Heart right ventricle (tissue), 16 donors: ENCODE data around the gene MAPK11. TPM values are rescaled to one million over a fixed set of nuclear protein-coding genes. Genes with fewer than 3 reads are reported as not detected.

Experiments
- ATAC-seq, 8 donors: fragments of 200-7000 bp; cut with Tn5 transposase; one replicate each; pipeline ENCODE4 v1.9.1; 2020; ENCODE audit warnings: mild to moderate bottlenecking in 8 of 8, moderate library complexity in 8 of 8, moderate number of reproducible peaks in 1 of 8
- DNase-seq, 2 donors: peaks; one replicate each; pipeline ENCODE4 v3.0.0-alpha.2; 2020
- H3K27ac ChIP-seq, 10 donors: fragments of 200-600 bp; sonication (generic) in 2 of 10; one replicate each; pipeline versions ENCODE4 v1.5.0 to v1.8.0; 2020 to 2022; ENCODE audit warnings: mild to moderate bottlenecking in 3 of 10
- H3K27me3 ChIP-seq, 7 donors: fragments of 200-600 bp; one replicate each; pipeline ENCODE4 v1.8.0; 2021 to 2022; ENCODE audit warnings: mild to moderate bottlenecking in 2 of 7
- H3K36me3 ChIP-seq, 9 donors: fragments of 200-600 bp; sonication (generic) in 1 of 9; one replicate each; pipeline versions ENCODE4 v1.5.0 to v1.8.0; 2020 to 2022; ENCODE audit warnings: mild to moderate bottlenecking in 2 of 9
- H3K4me1 ChIP-seq, 9 donors: fragments of 200-600 bp; sonication (generic) in 1 of 9; one replicate each; pipeline versions ENCODE4 v1.5.0 to v1.8.0; 2020 to 2022; ENCODE audit warnings: mild to moderate bottlenecking in 4 of 9
- H3K4me3 ChIP-seq, 10 donors: fragments of 200-600 bp; sonication (generic) in 2 of 10; one replicate each; pipeline versions ENCODE4 v1.5.0 to v1.8.0; 2020 to 2022; ENCODE audit warnings: mild to moderate bottlenecking in 7 of 10, moderate library complexity in 2 of 10
- H3K9me3 ChIP-seq, 11 donors: fragments of 200-600 bp in 10 of 11; sonication (generic) in 2 of 11; one replicate each; pipeline versions ENCODE4 v1.5.0 to v1.8.0; 2013 to 2022; ENCODE audit warnings: mild to moderate bottlenecking in 2 of 11, control low read depth in 1 of 11, moderate library complexity in 1 of 11
- WGBS, 2 donors: extraction: QIAGEN DNeasy Blood & Tissue Kit; methylation state at CpG; one replicate each; pipeline ENCODE4 v1.1.7; 2013; ENCODE audit warnings: inconsistent platforms in 1 of 2; 5-methylcytosine and 5-hydroxymethylcytosine counted together
- intact Hi-C, 10 donors: fragments of 100-400 bp; cut with DNase I; formaldehyde crosslinking; loops; one replicate each; pipeline versions ENCODE4 v1.11.1 to v1.14.2; 2022
- polyA plus RNA-seq, 2 donors: library from polyadenylated mRNA; stranded (reverse); fragments of 200-250 nt; gene quantifications; one replicate each; pipeline ENCODE4 v1.2.3, GENCODE V29; 2013
- total RNA-seq, 10 donors: library from RNA; stranded (reverse); fragmentation: NEBNext Ultra II Directional in 3 of 10; extraction: Animal tissue kit (Norgen Biotek cat#: 25700) in 3 of 10; gene quantifications; one replicate each; pipeline versions ENCODE4 v1.2.1 to v1.2.4, GENCODE V29; 2021 to 2023
- TF ChIP-seq, protein P1 (sequence below), 9 donors: fragments of 200-600 bp; sonication (generic) in 2 of 9; IDR thresholded peaks; one replicate each; pipeline versions ENCODE4 v1.5.0 to v1.8.0; 2021 to 2022; ENCODE audit warnings: antibody characterized with exemption in 9 of 9, mild to moderate bottlenecking in 5 of 9, moderate library complexity in 1 of 9
- donor health status: Arrhythmogenic right ventricular cardiomyopathy.
- donor health status: ischemic (EF 13 %, LVEDD 7.1; RV severe dilation, severe dysfunction).
- donor health status: healthy with polysubstance abuse.
- donor health status: DM: no; HTN: yes; CAD: no.
- donor health status: DM: no; HTN: no; CAD: no.
- donor health status: ischemic (EF 25% LVEDD 6.9; RV normal size, moderate dysfunction).
- donor health status: ischemic (EF 25% LVEDD 5.7; RV mildly dilated, moderate dysfunction).
- donor health status: healthy.
- donor health status: DM: yes; HTN: yes; CAD: no.
- donor health status: Ischemic cardiomyopathy.
- donor health status: ischemic (EF 35%, LVEDD 5.7; RV mildly dilated, moderate dysfunction).
- donor health status: nonischemic (EF 11% LVEDD 7.7; RV severe dilation, severe dysfunction).
- donor health status: DM: yes; HTN: yes; CAD: no.
- donor health status: PGD.
- donor health status: ischemic (EF 29% LVEDD 5.4; RV normal size, mild dysfunction).
- donor health status: nonischemic (EF 23%, LVEDD 6.1; RV moderate dilation, normal function).

The MAPK11 gene
- total and polyA plus RNA-seq, 12 donors = 4.3 to 18.0 (median 7.2) TPM

DNA sequence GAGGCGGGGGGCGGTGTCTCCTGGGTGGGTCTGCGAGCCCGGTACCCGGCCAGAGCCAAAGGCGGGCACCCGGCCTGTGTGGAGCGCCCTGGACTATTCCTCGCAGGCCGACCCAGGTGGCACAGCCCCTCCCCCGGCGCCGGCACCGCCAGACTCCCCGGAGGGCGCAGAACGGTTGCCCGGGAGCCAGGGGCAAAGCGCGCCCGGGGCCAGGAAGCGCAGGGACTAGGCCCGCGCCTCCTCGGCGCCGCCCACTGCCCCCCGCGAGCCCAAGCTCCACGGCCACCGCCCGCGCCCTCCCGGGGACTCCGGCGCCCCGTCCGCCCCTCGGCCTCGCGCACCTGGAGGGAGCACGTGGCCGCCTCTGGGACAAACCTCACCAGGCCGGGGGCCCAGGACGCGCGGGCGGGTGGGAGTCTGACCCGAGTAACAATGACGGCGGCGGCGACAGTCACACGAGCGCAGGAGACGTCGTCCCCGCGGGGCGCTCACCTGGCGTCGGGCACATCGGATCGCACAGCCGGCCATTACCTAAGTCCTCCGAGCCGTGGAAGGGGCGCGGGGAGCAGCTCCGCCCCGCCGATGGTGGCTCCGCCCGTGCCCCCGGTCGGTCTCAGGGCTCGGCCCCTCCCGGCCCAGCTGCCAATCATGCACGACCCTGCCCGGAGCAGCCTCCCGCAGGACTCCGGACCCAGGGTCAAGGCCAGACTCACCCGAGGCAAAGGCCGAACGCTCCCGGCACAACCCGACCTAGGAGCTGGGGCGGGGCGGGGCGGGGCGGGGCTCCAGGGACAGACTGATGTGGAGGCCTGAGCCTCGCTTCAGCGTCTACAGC is 29.8 kb upstream of the MAPK11 start:
- intact Hi-C loops = no loop called here
- H3K4me3 ChIP-seq = peak overlapping the region; percentile 6 to 56 (median 44)
- peaks cover 0 to 16% (median 0%) of the 10 kb centered on the region in 7 donors for H3K27me3 ChIP-seq
- ATAC-seq = no peak
- peaks cover 64 to 100% (median 86%) of the 10 kb centered on the region in 9 donors for H3K4me1 ChIP-seq
- H3K27ac ChIP-seq = peak overlapping the region in 9 of 10 donors; percentile 60 to 81 (median 68)
- DNase-seq = peak in 1 of 2 donors; percentile 44
- H3K36me3 ChIP-seq = peaks cover 0 to 13% (median 0%) of the 10 kb centered on the region in 9 donors
- no peaks in the 10 kb centered on the region for H3K9me3 ChIP-seq
- TF ChIP-seq, protein P1, sequence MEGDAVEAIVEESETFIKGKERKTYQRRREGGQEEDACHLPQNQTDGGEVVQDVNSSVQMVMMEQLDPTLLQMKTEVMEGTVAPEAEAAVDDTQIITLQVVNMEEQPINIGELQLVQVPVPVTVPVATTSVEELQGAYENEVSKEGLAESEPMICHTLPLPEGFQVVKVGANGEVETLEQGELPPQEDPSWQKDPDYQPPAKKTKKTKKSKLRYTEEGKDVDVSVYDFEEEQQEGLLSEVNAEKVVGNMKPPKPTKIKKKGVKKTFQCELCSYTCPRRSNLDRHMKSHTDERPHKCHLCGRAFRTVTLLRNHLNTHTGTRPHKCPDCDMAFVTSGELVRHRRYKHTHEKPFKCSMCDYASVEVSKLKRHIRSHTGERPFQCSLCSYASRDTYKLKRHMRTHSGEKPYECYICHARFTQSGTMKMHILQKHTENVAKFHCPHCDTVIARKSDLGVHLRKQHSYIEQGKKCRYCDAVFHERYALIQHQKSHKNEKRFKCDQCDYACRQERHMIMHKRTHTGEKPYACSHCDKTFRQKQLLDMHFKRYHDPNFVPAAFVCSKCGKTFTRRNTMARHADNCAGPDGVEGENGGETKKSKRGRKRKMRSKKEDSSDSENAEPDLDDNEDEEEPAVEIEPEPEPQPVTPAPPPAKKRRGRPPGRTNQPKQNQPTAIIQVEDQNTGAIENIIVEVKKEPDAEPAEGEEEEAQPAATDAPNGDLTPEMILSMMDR (IDR thresholded peaks at IDR 0.05) = no peak
- WGBS, 2 donors = 37 to 45% methylated on average over 79 to 93 of the region's 93 CpGs

DNA sequence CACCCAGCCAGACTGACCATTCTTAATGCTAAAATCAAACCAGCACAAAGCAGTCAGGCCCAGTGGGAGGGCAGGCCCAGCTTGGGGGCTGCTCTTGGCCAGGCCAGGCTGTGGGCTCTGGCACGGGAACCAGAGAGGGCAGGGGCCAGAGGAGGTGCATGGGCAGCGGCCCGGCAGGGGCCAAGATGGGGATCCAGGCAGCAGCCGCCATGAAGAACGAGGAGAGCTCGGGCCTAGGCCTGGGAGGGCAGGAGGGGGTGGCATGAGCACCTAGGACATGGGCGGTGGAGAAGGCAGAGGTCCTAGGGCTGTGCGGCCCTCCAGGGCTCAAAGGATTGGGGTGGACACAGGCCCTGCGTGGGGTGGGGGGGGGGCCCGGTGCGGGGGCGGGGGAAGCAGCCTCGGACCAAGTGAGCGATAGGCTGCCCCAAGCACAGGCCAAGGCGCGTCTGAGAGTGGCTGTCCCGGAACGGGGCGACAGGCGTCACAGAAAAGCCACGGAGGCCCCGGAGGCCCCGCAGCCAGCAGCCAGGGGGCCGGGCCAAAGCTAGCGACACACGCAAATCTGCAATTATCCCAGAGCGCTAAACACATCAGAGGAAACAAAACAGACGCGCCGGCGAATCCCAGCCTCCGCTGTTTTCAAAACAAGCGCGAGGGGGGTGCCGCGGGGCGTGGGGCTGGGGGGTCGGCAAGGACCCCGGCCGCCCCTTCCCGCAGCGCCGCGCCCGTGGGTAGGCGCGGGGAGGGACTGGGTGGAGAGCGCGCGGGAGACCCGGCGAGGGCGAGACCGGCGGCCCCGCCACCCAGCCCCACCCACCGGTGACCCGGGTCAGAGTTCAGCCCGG is 29.0 kb upstream of the MAPK11 start:
- 34 to 38% methylated on average over 52 to 59 of the region's 59 CpGs for WGBS, 2 donors
- intact Hi-C loops = no loop called here

DNA sequence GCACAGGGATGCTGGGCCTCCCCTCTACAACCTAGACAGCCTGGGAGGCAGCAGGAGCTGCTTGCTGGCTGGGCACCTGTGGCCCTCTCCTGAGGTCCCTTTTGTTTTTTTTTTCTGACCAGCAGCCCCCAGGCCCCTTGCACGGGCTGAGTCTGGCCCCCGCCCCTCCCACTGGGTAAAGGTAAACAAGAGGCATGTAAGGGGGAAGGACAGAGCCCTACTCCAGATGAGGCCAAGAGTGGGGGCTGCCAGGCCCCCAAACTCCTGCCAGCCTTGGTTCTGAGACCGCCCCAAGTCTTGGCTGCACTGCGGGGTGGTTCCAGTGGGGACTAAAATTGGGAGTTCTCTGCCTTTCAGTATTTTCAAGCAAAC is 28.1 kb upstream of the MAPK11 start:
- peak overlapping the region in 5 of 10 donors; percentile 63 to 81 (median 65) for H3K27ac ChIP-seq
- TF ChIP-seq, protein P1 (IDR thresholded peaks at IDR 0.05) = no peak
- no peak overlapping the region for H3K4me3 ChIP-seq
- 82 to 84% methylated on average over 4 of the region's 4 CpGs for WGBS, 2 donors
- H3K9me3 ChIP-seq = no peaks in the 10 kb centered on the region
- peaks cover 0 to 22% (median 0%) of the 10 kb centered on the region in 7 donors for H3K27me3 ChIP-seq
- DNase-seq (no peak), ATAC-seq (no peak)
- H3K4me1 ChIP-seq = peaks cover 63 to 100% (median 84%) of the 10 kb centered on the region in 9 donors
- intact Hi-C loops = no loop called here
- H3K36me3 ChIP-seq = peaks cover 0 to 18% (median 0%) of the 10 kb centered on the region in 9 donors

More for the DNA sequence above, 29.0 kb upstream of the MAPK11 start:
- H3K27ac ChIP-seq = peak overlapping the region in 9 of 10 donors; percentile 60 to 81 (median 68)
- TF ChIP-seq, protein P1 (IDR thresholded peaks at IDR 0.05) = peak in 2 of 9 donors; percentile 13 to 18
- H3K4me3 ChIP-seq = peak overlapping the region; percentile 6 to 56 (median 44)
- no peaks in the 10 kb centered on the region for H3K9me3 ChIP-seq
- peak; percentile 34 to 46 for DNase-seq
- peaks cover 63 to 100% (median 84%) of the 10 kb centered on the region in 9 donors for H3K4me1 ChIP-seq
- peaks cover 0 to 18% (median 0%) of the 10 kb centered on the region in 9 donors for H3K36me3 ChIP-seq
- peak in 2 of 8 donors; percentile 6 to 25 for ATAC-seq
- peaks cover 0 to 16% (median 0%) of the 10 kb centered on the region in 7 donors for H3K27me3 ChIP-seq
